ENCODE data around the gene SLC38A8.

SLC38A8 gene

GRCh38 chr16:83968891-83969649, 73.5 kb downstream of the SLC38A8 start:
- Histone ChIP-seq H3K9ac (ENCODE audit: low read length) (no peak overlapping the region), H3K27me3 (ENCODE audit: low read depth, low read length) (no peaks in the 10 kb centered on the region), H3K36me3 (replicated peaks; ENCODE audit: low read depth, low read length) (no peaks in the 10 kb centered on the region), H3K4me3 (ENCODE audit: low read length) (no peak overlapping the region), H3K9me3 (ENCODE audit: insufficient read depth, low read length) (no peaks in the 10 kb centered on the region), H3K27ac (ENCODE audit: low read length) (no peak overlapping the region), H3K4me1 (ENCODE audit: low read length) (no peaks in the 10 kb centered on the region), H2AFZ (ENCODE audit: low read depth, low read length) (no peak overlapping the region), H3K79me2 (ENCODE audit: low read length) (no peaks in the 10 kb centered on the region), H3K4me2 (ENCODE audit: low read length) (no peak overlapping the region), H4K20me1 (ENCODE audit: insufficient read depth, low read length) (no peaks in the 10 kb centered on the region)
- TF ChIP-seq EZH2phosphoT487 (IDR thresholded peaks at IDR 0.05; ENCODE audit: low read depth) (no peak), CTCF (IDR thresholded peaks at IDR 0.05; ENCODE audit: low read depth, low read length) (no peak)

GRCh38 chr16:83968306-83968851, 74.2 kb downstream of the SLC38A8 start:
- Histone ChIP-seq H3K4me3 (ENCODE audit: low read length) (no peak overlapping the region), H3K27me3 (ENCODE audit: low read depth, low read length) (no peaks in the 10 kb centered on the region), H3K9me3 (ENCODE audit: insufficient read depth, low read length) (no peaks in the 10 kb centered on the region), H3K36me3 (replicated peaks; ENCODE audit: low read depth, low read length) (no peaks in the 10 kb centered on the region), H3K4me1 (ENCODE audit: low read length) (no peaks in the 10 kb centered on the region), H3K27ac (ENCODE audit: low read length) (no peak overlapping the region), H3K9ac (ENCODE audit: low read length) (no peak overlapping the region), H2AFZ (ENCODE audit: low read depth, low read length) (no peak overlapping the region), H4K20me1 (ENCODE audit: insufficient read depth, low read length) (no peaks in the 10 kb centered on the region), H3K79me2 (ENCODE audit: low read length) (no peaks in the 10 kb centered on the region), H3K4me2 (ENCODE audit: low read length) (no peak overlapping the region)
- no peak for TF ChIP-seq EZH2phosphoT487 (IDR thresholded peaks at IDR 0.05; ENCODE audit: low read depth)
- TF ChIP-seq CTCF (IDR thresholded peaks at IDR 0.05; ENCODE audit: low read depth, low read length): no peak

- H3K9me3 ChIP-seq (ENCODE audit: insufficient read depth, low read length): no peaks in the 10 kb centered on the region
- no peak within 1 kb of the TSS for H3K9ac ChIP-seq (ENCODE audit: low read length)
- H3K4me2 ChIP-seq (ENCODE audit: low read length): no peak within 1 kb of the TSS
- no peaks in the 10 kb centered on the region for H4K20me1 ChIP-seq (ENCODE audit: insufficient read depth, low read length)
- no peaks in the 10 kb centered on the region for H3K27me3 ChIP-seq (ENCODE audit: low read depth, low read length)
- H3K4me3 ChIP-seq (ENCODE audit: low read length): no peak within 1 kb of the TSS
- H3K36me3 ChIP-seq (replicated peaks; ENCODE audit: low read depth, low read length): no peaks in the 10 kb centered on the region
- H2AFZ ChIP-seq (ENCODE audit: low read depth, low read length): no peak within 1 kb of the TSS
- TF ChIP-seq CTCF (IDR thresholded peaks at IDR 0.05; ENCODE audit: low read depth, low read length) (no peak), EZH2phosphoT487 (IDR thresholded peaks at IDR 0.05; ENCODE audit: low read depth) (no peak)
- H3K27ac ChIP-seq (ENCODE audit: low read length): no peak within 1 kb of the TSS
- H3K4me1 ChIP-seq (ENCODE audit: low read length): no peaks in the 10 kb centered on the region
- H3K79me2 ChIP-seq (ENCODE audit: low read length): no peaks in the 10 kb centered on the region
Measured at GRCh38 chr16:83967838-83968305, 74.7 kb downstream of the SLC38A8 start, which contains the start of gene NECAB2. TSS of gene NECAB2 (plus strand) at chr16:83968244. CDS start at chr16:83968649, 405 bp downstream.

- Histone ChIP-seq H3K27me3 (ENCODE audit: low read depth, low read length) (no peaks in the 10 kb centered on the region), H3K79me2 (ENCODE audit: low read length) (no peaks in the 10 kb centered on the region), H3K4me3 (ENCODE audit: low read length) (no peak overlapping the region), H3K36me3 (replicated peaks; ENCODE audit: low read depth, low read length) (no peaks in the 10 kb centered on the region), H3K4me2 (ENCODE audit: low read length) (no peak overlapping the region), H3K9me3 (ENCODE audit: insufficient read depth, low read length) (no peaks in the 10 kb centered on the region), H4K20me1 (ENCODE audit: insufficient read depth, low read length) (no peaks in the 10 kb centered on the region), H3K9ac (ENCODE audit: low read length) (no peak overlapping the region), H2AFZ (ENCODE audit: low read depth, low read length) (no peak overlapping the region), H3K4me1 (ENCODE audit: low read length) (no peaks in the 10 kb centered on the region), H3K27ac (ENCODE audit: low read length) (no peak overlapping the region)
- TF ChIP-seq EZH2phosphoT487 (IDR thresholded peaks at IDR 0.05; ENCODE audit: low read depth): no peak
- no peak for TF ChIP-seq CTCF (IDR thresholded peaks at IDR 0.05; ENCODE audit: low read depth, low read length)
Measured at GRCh38 chr16:83967091-83967490, 75.5 kb downstream of the SLC38A8 start.
